Measurements from ENCODE around the gene TCP1. TPM values are rescaled to one million over a fixed set of nuclear protein-coding genes. Genes with fewer than 3 reads are reported as not detected.

Gene TCP1
- total and polyA plus RNA-seq, 2 of the 13 experiments (the other 11 are each of a cell fraction or from before 2014, with no cell fraction given), result 116 to 553 TPM

GRCh38 chr6:159762681-159763293 is 26.6 kb downstream of the TCP1 start (continued):
- 0 out of 2 replicates have a peak, but pooled peaks have one; percentile 59 for TF ChIP-seq ZNF784 (CRISPR knock-in tag; IDR thresholded peaks at IDR 0.05; ENCODE audit: borderline replicate concordance)
- TF ChIP-seq ZSCAN5A (CRISPR knock-in tag; IDR thresholded peaks at IDR 0.05; ENCODE audit: borderline replicate concordance), result no peak; the same call in 1 of the 2 replicates
- 0 out of 2 replicates have a peak, but pooled peaks have one; percentile 51 for TF ChIP-seq HMG20B (CRISPR knock-in tag; conservative IDR thresholded peaks at IDR 0.05)
- TF ChIP-seq MAFK (conservative IDR thresholded peaks at IDR 0.05 in 1 of 2, IDR thresholded peaks at IDR 0.05 in 1 of 2; ENCODE audit: low read length in 2 of 2), result no peak
- TF ChIP-seq RFXAP (CRISPR knock-in tag; IDR thresholded peaks at IDR 0.05; ENCODE audit: borderline replicate concordance), result no peak
- TF ChIP-seq RNF219 (CRISPR knock-in tag; IDR thresholded peaks at IDR 0.05), result no peak
- peak; percentile 89; the same call in 1 of the 2 replicates for TF ChIP-seq ZNF253 (CRISPR knock-in tag; IDR thresholded peaks at IDR 0.05; ENCODE audit: borderline replicate concordance)
- TF ChIP-seq WIZ (CRISPR knock-in tag; IDR thresholded peaks at IDR 0.05), result peak; percentile 61; the same call in 1 of the 2 replicates
- 0 out of 2 replicates have a peak, but pooled peaks have one; percentile 45 for TF ChIP-seq ZNF609 (CRISPR knock-in tag; IDR thresholded peaks at IDR 0.05; ENCODE audit: borderline replicate concordance)

All from HepG2 (cell line).